DMS79 treated with DMSO at 0.1 percent for 48 hours (cell line): ENCODE measurements around the gene EPS15.
"Not testable (repeated sequence)": the region's sequence is repeated elsewhere in the genome, so short reads cannot be mapped to it uniquely, and the experiment has no call there.

Experiments
- DNase-seq: peaks from one replicate; lab custom pipeline; 2025; lab: John Stamatoyannopoulos, UW

EPS15 gene

GRCh38 chr1:51464828-51465227, 54.2 kb downstream of the EPS15 start:
- DNase-seq, result no peak

GRCh38 chr1:51463561-51463960, 55.5 kb downstream of the EPS15 start:
- no peak for DNase-seq

GRCh38 chr1:51462289-51462688, 56.8 kb downstream of the EPS15 start:
- DNase-seq, result not testable (repeated sequence)

GRCh38 chr1:51454554-51454953, 64.5 kb downstream of the EPS15 start:
- DNase-seq, result no peak

- no peak for DNase-seq
Observed at GRCh38 chr1:51453010-51453409, 66.1 kb downstream of the EPS15 start.

- DNase-seq, result not testable (repeated sequence)
Observed at GRCh38 chr1:51448844-51449454, 70.1 kb downstream of the EPS15 start.

- DNase-seq, result no peak
Observed at GRCh38 chr1:51445351-51446090, 73.5 kb downstream of the EPS15 start.

GRCh38 chr1:51444534-51445192, 74.4 kb downstream of the EPS15 start:
- no peak for DNase-seq

- DNase-seq, result no peak
Observed at GRCh38 chr1:51444096-51444495, 75.0 kb downstream of the EPS15 start.

GRCh38 chr1:51443555-51443954, 75.5 kb downstream of the EPS15 start:
- DNase-seq, result no peak

GRCh38 chr1:51442616-51443015, 76.5 kb downstream of the EPS15 start:
- no peak for DNase-seq

- no peak for DNase-seq
Observed at GRCh38 chr1:51442198-51442597, 76.9 kb downstream of the EPS15 start.

- no peak for DNase-seq
Observed at GRCh38 chr1:51439895-51440294, 79.2 kb downstream of the EPS15 start.

GRCh38 chr1:51439053-51439452, 80.0 kb downstream of the EPS15 start:
- DNase-seq, result no peak

- DNase-seq, result not testable (repeated sequence)
Observed at GRCh38 chr1:51437391-51437790, 81.7 kb downstream of the EPS15 start.

GRCh38 chr1:51435878-51436277, 83.2 kb downstream of the EPS15 start:
- no peak for DNase-seq

GRCh38 chr1:51433972-51434510, 85.0 kb downstream of the EPS15 start:
- DNase-seq, result no peak

GRCh38 chr1:51433269-51433971, 85.6 kb downstream of the EPS15 start:
- DNase-seq, result no peak

- DNase-seq, result no peak
Observed at GRCh38 chr1:51432146-51432545, 86.9 kb downstream of the EPS15 start.

GRCh38 chr1:51427438-51427837, 91.6 kb downstream of the EPS15 start:
- DNase-seq, result no peak

GRCh38 chr1:51425955-51426354, 93.1 kb downstream of the EPS15 start:
- DNase-seq, result no peak

GRCh38 chr1:51425273-51425672, 93.8 kb downstream of the EPS15 start:
- no peak for DNase-seq
